RPMI7951 (cell line): ENCODE data around the gene PRSS38. TPM values are rescaled to one million over a fixed set of nuclear protein-coding genes. Genes with fewer than 3 reads are reported as not detected.

ENCODE experiments used
- DNase-seq: peaks from one replicate; pipeline ENCODE4 v3.0.0-alpha.2; 2012; ENCODE audit warnings: low read depth
- total RNA-seq: library from RNA; depleted of rRNA; stranded (reverse); fragments of >200 nt; shearing (Covaris generic); gene quantifications from 2 replicates; pipeline ENCODE4 v1.2.3, GENCODE V29; 2014

Gene PRSS38
- total RNA-seq, 1 experiment from 2014 or later: not detected

GRCh38 chr1:227779021-227779441, 36.4 kb upstream of the PRSS38 start:
- peak; percentile 87 for DNase-seq

GRCh38 chr1:227779685-227780084, 35.8 kb upstream of the PRSS38 start:
- DNase-seq: no peak

DNA sequence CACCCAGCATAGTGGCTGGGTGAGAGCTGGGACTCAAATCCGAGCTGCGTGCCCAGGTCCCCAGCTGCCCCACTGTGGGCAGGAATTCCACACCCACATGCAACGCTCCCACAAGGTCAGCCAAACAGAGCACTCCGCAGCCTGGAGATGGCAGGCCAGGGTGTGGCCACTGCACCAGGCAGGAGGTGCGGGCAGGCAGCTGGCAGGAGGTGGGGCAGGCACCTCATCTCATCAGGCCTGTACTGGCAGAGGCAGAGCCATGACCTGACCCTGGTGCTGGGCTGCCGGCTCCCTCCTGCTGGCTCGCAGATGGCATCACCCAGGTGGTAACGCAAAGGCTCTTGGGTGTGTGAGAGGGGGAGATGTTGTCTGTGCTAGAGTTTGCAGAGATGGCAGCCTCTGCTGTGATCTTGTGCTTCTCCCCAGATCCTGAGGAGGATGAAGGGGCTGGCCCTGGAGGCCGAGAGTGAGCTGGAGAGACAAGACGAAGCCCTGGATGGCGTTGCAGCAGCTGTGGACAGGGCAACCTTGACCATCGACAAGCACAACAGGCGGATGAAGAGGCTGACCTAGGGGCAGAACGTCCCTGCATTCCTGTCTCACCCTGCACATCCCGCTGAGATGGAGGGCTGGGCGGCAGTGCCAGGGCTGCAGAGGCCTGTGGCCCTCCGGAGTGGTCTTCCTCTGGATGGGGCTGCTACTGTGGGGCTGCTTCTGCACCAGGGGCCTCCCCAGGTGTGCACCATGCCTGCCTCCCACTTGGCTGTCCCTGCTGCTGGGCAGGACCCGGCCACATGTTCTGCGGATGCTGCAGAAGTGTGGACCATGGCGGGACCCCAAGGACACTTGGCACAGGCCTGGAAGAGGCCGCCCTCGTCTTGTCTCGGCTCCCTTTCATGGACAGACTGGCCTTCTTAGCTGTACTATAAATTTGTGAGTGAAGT, 35.1 kb upstream of the PRSS38 start:
- DNase-seq: no peak

GRCh38 chr1:227781314-227781930, 34.1 kb upstream of the PRSS38 start:
- DNase-seq: no peak

DNA sequence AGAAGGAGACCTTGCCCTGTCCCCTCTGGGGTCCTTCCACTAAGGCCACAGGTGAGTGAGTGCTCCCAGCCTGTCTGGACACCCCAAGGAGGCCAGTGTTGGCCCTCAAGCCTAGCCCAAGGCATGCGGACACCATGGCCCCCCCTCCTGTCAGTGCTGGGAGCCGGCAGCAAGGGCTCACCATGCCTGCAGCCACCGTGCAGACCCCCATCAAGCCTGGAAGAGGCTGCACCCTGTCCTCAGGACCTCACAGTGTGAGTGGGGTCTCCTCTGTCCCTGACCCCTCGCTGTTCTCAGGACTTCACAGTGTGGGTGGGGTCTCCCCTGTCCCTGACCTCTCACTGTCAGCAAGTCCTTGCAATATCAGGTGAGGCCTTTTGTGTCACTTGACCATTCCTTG, 33.2 kb upstream of the PRSS38 start:
- no peak for DNase-seq

DNA sequence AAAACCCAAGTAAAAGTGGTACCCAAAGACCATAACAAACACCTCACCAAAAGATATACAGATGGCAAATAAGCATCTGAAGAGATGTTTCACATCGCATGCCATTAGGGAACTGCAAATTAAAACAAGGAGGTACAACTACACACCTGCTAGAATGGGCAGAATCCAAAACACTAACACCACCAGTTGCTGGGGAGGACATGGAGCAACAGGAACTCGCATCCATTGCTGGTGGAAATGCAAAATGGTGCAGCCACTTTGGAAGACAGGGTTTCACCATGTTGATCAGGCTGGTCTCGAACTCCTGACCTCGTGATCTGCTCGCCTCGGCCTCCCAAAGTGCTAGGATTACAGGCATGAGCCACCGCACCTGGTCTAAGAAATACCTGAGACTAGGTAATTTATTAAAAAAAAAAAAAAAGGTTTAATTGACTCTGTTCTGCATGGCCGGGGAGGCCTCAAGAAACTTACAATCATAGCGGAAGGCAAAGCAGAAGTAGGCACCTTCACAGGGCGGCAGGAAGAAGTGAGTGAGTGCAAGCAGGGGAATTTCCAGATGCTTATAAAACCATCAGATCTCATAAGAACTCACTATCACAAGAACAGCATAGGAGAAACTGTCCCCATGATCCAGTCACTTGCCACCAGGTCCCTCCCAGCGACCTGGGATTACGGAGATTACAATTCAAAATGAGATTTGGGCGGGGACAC, 30.2 kb upstream of the PRSS38 start:
- no peak for DNase-seq

GRCh38 chr1:227785805-227786671, 29.4 kb upstream of the PRSS38 start:
- no peak for DNase-seq

- DNase-seq: no peak
These were observed 28.6 kb upstream of the PRSS38 start for GRCh38 chr1:227786673-227787512.

GRCh38 chr1:227787513-227788270, 27.8 kb upstream of the PRSS38 start:
- DNase-seq: peak; percentile 94

GRCh38 chr1:227788271-227789083, 27.0 kb upstream of the PRSS38 start:
- DNase-seq: no peak

GRCh38 chr1:227789084-227790033, 26.1 kb upstream of the PRSS38 start:
- DNase-seq: peak; percentile 67

GRCh38 chr1:227790034-227790400, 25.5 kb upstream of the PRSS38 start:
- DNase-seq: no peak

DNA sequence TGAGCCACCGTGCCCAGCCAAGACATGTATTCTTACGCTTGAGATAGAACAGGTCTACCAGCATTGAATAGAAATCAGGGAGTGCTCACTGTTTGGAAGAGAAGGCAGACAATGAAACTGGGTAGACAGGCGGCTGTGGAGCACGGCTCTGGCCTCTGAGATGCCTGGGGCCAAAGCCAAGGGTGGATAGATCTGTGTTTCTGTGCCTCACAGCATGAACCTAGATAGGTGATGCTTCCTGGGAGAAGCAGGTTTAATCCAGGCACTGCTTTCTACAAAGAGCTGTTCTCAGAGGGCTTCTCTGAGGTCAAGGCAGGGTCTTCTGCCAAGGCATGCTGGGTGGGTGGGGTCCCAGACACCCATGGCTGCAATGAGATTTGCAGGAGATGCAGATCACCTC, 24.6 kb upstream of the PRSS38 start:
- no peak for DNase-seq

GRCh38 chr1:227791425-227792143, 23.9 kb upstream of the PRSS38 start:
- DNase-seq: no peak

GRCh38 chr1:227792216-227793078, 23.0 kb upstream of the PRSS38 start:
- no peak for DNase-seq
